Upper lobe of left lung (tissue), 6 donors: Measurements from ENCODE around the gene ADSS1. TPM values are rescaled to one million over a fixed set of nuclear protein-coding genes. Genes with fewer than 3 reads are reported as not detected.

Experiments used
- ATAC-seq, 2 donors: fragments of 200-7000 bp; cut with Tn5 transposase; one replicate each; pipeline ENCODE4 v1.9.1; 2022; ENCODE audit warnings: mild to moderate bottlenecking in 2 of 2, moderate library complexity in 2 of 2; ENCODE audit not compliant: low FRiP score in 2 of 2
- DNase-seq, 2 donors: peaks; one replicate each; pipeline ENCODE4 v3.0.0-alpha.2; 2019 to 2020
- H3K27ac ChIP-seq, 4 donors: fragments of 200-600 bp; sonication (generic); one replicate each; pipeline ENCODE4 v1.5.1; 2016 to 2019
- H3K27me3 ChIP-seq, 4 donors: fragments of 200-600 bp; sonication (generic); one replicate each; pipeline ENCODE4 v1.5.1; 2017 to 2019
- H3K36me3 ChIP-seq, 4 donors: fragments of 200-600 bp; sonication (generic); one replicate each; pipeline ENCODE4 v1.5.1; 2016 to 2019
- H3K4me1 ChIP-seq, 4 donors: fragments of 200-600 bp; sonication (generic); one replicate each; pipeline ENCODE4 v1.5.1; 2018 to 2019
- H3K4me3 ChIP-seq, 4 donors: fragments of 200-600 bp; sonication (generic); one replicate each; pipeline ENCODE4 v1.5.1; 2017 to 2019; ENCODE audit warnings: mild to moderate bottlenecking in 2 of 4, moderate library complexity in 1 of 4
- H3K9me3 ChIP-seq, 4 donors: fragments of 200-600 bp; sonication (generic); one replicate each; pipeline ENCODE4 v1.5.1; 2018 to 2019
- EP300 ChIP-seq, 4 donors: sonication (generic); formaldehyde crosslinking; IDR thresholded peaks; one replicate each; pipeline ENCODE4 v1.5.1; 2017; ENCODE audit warnings: antibody characterized with exemption in 4 of 4, control low read depth in 2 of 4
- POLR2A ChIP-seq, 4 donors: fragments of 450-650 bp; IDR thresholded peaks; one replicate each; pipeline ENCODE4 v1.5.1; 2016 to 2017; ENCODE audit warnings: antibody characterized with exemption in 4 of 4, mild to moderate bottlenecking in 2 of 4
- POLR2AphosphoS5 ChIP-seq, 2 donors: sonication (generic); formaldehyde crosslinking; IDR thresholded peaks; one replicate each; pipeline ENCODE4 v1.5.1; 2017; ENCODE audit warnings: antibody characterized with exemption in 2 of 2
- WGBS, 2 donors: methylation state at CpG; one replicate each; pipeline ENCODE4 v1.1.5; 2017 to 2018; 5-methylcytosine and 5-hydroxymethylcytosine counted together
- total RNA-seq, 6 donors: library from RNA; depleted of rRNA in 4 of 6; stranded (reverse); fragments of >200 nt in 4 of 6; gene quantifications; one replicate each; pipeline versions ENCODE4 v1.1.0 to v1.2.1, GENCODE V29; 2016 to 2021
- TF ChIP-seq, protein P1 (sequence below), 6 experiments: fragments of 450-650 bp in 4 of 6; fragments of 200-600 bp in 2 of 6; sonication (generic) in 2 of 6; IDR thresholded peaks; one replicate each; pipeline ENCODE4 v1.5.1; 2016 to 2019; ENCODE audit warnings: antibody characterized with exemption in 6 of 6
- donor health status: DM: no; HTN: no; CAD: no; lungs with moderate emphysema.
- donor health status: DM: no; HTN: yes; CAD: no; lungs with severe emphysema.

Gene ADSS1
- total RNA-seq, 6 donors from 2014 or later: 4.9 to 34.6 (median 6.2) TPM

DNA sequence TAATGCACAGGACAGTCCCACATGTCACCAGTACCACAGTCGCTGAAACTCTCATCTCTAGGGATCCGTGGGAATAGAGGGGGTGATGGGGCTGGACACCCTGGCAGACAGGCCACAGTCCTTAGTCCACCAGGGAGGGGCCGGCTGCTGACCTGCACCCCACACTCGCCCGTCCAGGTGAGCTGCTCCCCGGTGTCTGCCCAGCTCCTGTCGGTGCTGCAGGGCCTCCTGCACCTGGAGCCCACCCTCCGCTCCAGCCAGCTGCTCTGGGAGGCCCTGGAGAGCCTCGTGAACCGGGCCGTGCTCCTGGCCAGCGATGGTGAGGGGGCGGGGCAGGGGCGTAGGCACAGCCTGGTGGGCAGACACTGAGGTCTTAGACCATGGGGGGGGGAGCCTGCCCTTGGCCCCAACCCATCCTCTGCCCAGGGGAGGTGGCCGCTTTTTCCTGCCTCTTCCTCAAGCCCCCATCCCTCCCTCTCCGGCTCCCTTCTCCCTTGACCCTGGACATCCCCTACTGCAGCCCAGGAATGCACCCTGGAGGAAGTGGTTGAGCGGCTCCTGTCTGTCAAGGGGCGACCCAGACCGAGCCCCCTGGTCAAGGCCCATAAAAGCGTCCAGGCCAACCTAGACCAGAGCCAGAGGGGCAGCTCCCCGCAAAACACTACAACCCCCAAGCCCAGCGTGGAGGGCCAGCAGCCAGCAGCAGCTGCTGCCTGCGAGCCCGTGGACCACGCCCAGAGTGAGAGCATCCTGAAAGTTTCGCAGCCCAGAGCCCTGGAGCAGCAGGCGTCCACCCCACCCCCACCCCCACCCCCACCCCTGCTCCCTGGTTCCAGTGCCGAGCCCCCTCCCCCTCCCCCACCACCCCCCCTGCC, 17.1 kb upstream of the ADSS1 start:
- H3K27ac ChIP-seq: no peak overlapping the region
- H3K9me3 ChIP-seq: no peaks in the 10 kb centered on the region
- no peak for TF ChIP-seq POLR2A (IDR thresholded peaks at IDR 0.05)
- TF ChIP-seq EP300 (IDR thresholded peaks at IDR 0.05): no peak
- TF ChIP-seq, protein P1, sequence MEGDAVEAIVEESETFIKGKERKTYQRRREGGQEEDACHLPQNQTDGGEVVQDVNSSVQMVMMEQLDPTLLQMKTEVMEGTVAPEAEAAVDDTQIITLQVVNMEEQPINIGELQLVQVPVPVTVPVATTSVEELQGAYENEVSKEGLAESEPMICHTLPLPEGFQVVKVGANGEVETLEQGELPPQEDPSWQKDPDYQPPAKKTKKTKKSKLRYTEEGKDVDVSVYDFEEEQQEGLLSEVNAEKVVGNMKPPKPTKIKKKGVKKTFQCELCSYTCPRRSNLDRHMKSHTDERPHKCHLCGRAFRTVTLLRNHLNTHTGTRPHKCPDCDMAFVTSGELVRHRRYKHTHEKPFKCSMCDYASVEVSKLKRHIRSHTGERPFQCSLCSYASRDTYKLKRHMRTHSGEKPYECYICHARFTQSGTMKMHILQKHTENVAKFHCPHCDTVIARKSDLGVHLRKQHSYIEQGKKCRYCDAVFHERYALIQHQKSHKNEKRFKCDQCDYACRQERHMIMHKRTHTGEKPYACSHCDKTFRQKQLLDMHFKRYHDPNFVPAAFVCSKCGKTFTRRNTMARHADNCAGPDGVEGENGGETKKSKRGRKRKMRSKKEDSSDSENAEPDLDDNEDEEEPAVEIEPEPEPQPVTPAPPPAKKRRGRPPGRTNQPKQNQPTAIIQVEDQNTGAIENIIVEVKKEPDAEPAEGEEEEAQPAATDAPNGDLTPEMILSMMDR (IDR thresholded peaks at IDR 0.05): no peak
- no peak for TF ChIP-seq POLR2AphosphoS5 (IDR thresholded peaks at IDR 0.05)
- H3K27me3 ChIP-seq: no peaks in the 10 kb centered on the region
- WGBS, 2 donors: 79 to 81% methylated on average over 8 to 24 of the region's 28 CpGs
- DNase-seq (peak in 1 of 2 donors; percentile 65), ATAC-seq (no peak)
- H3K4me3 ChIP-seq: no peak overlapping the region
- peaks cover 0 to 4% (median 0%) of the 10 kb centered on the region in 4 donors for H3K4me1 ChIP-seq
- peaks cover 4 to 76% (median 63%) of the 10 kb centered on the region in 4 donors for H3K36me3 ChIP-seq

DNA sequence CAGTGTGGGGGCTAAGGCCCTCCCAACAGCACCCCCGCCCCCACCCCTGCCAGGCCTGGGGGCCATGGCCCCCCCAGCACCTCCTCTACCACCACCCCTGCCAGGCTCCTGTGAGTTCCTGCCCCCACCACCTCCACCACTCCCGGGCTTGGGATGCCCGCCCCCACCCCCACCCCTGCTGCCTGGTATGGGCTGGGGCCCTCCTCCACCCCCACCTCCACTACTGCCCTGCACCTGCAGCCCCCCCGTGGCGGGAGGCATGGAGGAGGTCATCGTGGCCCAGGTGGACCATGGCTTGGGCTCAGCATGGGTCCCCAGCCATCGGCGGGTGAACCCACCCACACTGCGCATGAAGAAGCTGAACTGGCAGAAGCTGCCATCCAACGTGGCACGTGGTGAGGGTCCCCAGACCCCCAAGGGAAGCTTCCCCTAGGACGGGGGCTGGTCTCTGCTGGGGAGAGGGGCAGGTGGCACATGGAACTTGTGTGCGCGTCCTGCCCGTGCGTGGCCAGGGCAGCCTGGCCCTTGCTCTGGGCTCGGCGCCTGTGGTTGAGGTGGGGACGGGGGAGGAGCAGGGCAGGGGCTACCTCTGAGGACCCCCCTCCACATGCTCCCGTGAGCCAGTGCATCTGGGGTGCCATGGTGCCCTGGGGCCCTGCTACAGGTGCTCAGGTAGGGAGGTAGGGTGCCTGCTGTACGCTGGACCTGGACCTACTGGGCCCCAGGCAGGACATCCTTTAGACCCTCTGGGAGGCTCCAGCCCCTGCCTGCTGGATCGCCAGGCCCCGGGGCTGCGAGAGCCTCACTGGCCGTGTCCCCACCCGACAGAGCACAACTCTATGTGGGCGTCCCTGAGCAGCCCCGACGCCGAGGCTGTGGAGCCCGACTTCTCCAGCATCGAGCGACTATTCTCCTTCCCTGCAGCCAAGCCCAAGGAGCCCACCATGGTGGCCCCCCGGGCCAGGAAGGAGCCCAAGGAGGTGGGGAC, 16.1 kb upstream of the ADSS1 start:
- H3K9me3 ChIP-seq: no peaks in the 10 kb centered on the region
- ATAC-seq: no peak
- WGBS, 2 donors: 65 to 74% methylated on average over 7 to 22 of the region's 34 CpGs
- DNase-seq: peak in 1 of 2 donors; percentile 78
- peaks cover 0 to 4% (median 0%) of the 10 kb centered on the region in 4 donors for H3K4me1 ChIP-seq
- TF ChIP-seq, protein P1 (IDR thresholded peaks at IDR 0.05): no peak
- no peak for TF ChIP-seq EP300 (IDR thresholded peaks at IDR 0.05)
- no peak for TF ChIP-seq POLR2A (IDR thresholded peaks at IDR 0.05)
- TF ChIP-seq POLR2AphosphoS5 (IDR thresholded peaks at IDR 0.05): no peak
- H3K4me3 ChIP-seq: no peak overlapping the region
- H3K36me3 ChIP-seq: peaks cover 8 to 76% (median 63%) of the 10 kb centered on the region in 4 donors
- H3K27ac ChIP-seq: no peak overlapping the region
- H3K27me3 ChIP-seq: no peaks in the 10 kb centered on the region

DNA sequence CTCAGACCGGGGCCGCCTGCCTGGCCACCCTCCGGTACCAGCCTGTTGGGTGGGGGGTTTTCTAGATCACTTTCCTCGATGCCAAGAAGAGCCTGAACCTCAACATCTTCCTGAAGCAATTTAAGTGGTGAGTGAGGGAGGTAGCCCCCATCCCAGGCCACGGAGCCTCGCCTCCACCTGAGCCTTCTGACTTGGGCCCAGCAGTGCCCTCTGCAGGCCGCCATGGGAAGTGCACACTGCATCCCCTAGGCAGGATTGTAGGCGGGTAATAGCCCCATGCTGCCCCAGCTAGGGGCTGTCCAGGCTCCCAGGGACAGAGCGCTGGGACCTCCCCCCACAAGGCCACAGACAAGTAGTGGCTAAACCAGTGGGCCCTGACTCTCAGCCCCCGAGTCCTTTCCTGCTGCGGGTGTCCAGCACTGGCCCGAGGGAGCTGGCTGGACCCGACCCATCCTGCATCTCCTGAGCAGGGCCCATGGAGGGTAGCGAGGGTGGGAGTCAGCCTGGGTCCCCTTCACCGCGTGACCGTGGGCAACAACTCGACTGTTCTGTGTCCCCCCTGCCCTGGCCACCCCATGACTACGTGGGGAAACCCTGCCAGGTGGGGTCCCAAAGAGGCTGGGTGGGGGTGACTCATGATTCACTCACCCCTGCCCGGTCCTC, 15.3 kb upstream of the ADSS1 start:
- DNase-seq (peak; percentile 64 to 90), ATAC-seq (peak; percentile 77 to 84)
- 53 to 55% methylated on average over 4 to 20 of the region's 20 CpGs for WGBS, 2 donors
- Histone ChIP-seq H3K9me3 (no peaks in the 10 kb centered on the region), H3K36me3 (peaks cover 14 to 76% (median 64%) of the 10 kb centered on the region in 4 donors), H3K27me3 (no peaks in the 10 kb centered on the region), H3K4me1 (peaks cover 0 to 4% (median 0%) of the 10 kb centered on the region in 4 donors), H3K27ac (no peak overlapping the region), H3K4me3 (no peak overlapping the region)
- TF ChIP-seq, protein P1 (IDR thresholded peaks at IDR 0.05): peak; percentile 96 to 98 (median 98)
- TF ChIP-seq EP300 (IDR thresholded peaks at IDR 0.05): no peak
- TF ChIP-seq POLR2A (IDR thresholded peaks at IDR 0.05): no peak
- TF ChIP-seq POLR2AphosphoS5 (IDR thresholded peaks at IDR 0.05): no peak

DNA sequence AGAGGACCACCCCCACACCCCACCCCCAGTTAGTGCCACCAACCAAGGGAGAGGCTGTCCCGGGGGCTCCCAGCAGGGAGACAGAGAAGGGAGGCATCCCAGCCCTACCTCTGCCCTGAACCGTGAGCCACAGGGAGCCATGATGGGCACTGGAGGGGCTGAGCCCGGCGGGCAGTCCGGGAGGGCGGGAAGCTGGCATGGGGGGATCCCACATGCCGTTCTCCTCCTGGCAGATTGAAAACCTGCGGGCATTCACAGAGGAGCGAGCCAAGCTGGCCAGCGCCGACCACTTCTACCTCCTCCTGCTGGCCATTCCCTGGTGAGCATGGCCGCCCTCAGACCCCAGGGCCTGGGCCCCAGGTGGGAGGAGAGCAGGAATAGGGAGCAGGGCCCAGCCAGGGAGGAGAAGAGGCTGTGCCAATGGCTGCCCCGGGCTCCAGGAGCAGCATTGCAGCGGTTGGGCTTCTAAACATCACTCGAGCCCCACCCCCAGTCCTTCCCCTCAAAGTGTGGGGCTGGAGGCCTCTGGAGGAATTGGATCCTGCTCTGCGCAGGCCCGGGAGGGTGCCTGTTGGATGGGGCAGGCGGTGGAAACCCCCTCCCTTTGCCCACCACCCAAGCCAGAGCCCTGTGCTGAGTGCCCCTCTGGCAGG, 14.5 kb upstream of the ADSS1 start:
- H3K27me3 ChIP-seq: no peaks in the 10 kb centered on the region
- ATAC-seq: no peak
- 91% methylated on average over 10 to 18 of the region's 18 CpGs for WGBS, 2 donors

More for the DNA sequence above, 14.5 kb upstream of the ADSS1 start:
- no peak for TF ChIP-seq EP300 (IDR thresholded peaks at IDR 0.05)
- no peak for TF ChIP-seq POLR2A (IDR thresholded peaks at IDR 0.05)
- TF ChIP-seq POLR2AphosphoS5 (IDR thresholded peaks at IDR 0.05): no peak
- TF ChIP-seq, protein P1 (IDR thresholded peaks at IDR 0.05): no peak
- DNase-seq: peak in 1 of 2 donors; percentile 65
- peaks cover 14 to 76% (median 65%) of the 10 kb centered on the region in 4 donors for H3K36me3 ChIP-seq
- H3K27ac ChIP-seq: no peak overlapping the region
- H3K4me3 ChIP-seq: no peak overlapping the region
- H3K4me1 ChIP-seq: peaks cover 0 to 4% (median 0%) of the 10 kb centered on the region in 4 donors
- no peaks in the 10 kb centered on the region for H3K9me3 ChIP-seq
